Measurements from ENCODE around the gene ALPL.

ALPL gene

DNA sequence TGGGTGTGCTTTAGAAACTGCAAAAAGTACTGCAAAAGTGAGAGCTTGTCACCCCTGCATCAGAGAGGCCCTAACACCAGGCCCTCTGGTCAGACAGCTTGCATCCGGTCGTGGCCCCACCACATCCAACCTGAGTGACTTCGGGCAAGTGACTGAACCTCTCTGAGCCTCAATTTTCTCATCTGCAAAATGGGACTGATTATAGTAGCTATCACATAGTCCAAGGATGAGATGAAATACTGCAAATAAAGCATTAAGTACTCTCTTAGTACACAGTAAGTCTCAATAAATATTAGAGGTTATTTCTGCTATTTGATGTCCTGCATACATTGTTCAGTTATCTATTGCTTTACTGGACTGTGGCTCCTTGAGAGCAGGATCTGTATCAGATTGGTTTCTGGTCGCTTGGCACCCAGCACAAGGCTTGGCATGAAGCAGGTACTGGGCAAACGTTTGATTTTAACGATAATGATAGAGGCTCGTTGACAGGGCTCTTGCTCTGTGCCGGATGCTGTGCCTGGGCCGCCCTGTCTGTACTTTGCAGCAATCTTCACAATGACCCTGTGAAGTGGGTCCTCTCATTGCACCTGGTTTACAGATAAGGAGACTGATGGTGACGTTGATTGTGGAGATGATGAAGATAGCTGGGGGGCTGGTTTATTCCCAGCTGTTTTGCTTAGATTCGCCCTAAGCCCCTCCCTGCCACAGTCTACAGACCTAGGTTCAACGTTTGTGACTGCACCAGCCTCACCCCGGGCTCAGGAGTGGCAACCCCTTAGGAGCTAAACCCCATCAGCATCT lies 116.4 kb downstream of the ALPL start:
- Mint-ChIP-seq H3K36me3 (no peaks in the 10 kb centered on the region), H3K4me1 (no peaks in the 10 kb centered on the region), H3K27ac (no peak overlapping the region), H3K4me3 (no peak overlapping the region), H3K9me3 (no peaks in the 10 kb centered on the region), H3K27me3 (peaks cover 70% of the 10 kb centered on the region)
- ATAC-seq: no peak

DNA sequence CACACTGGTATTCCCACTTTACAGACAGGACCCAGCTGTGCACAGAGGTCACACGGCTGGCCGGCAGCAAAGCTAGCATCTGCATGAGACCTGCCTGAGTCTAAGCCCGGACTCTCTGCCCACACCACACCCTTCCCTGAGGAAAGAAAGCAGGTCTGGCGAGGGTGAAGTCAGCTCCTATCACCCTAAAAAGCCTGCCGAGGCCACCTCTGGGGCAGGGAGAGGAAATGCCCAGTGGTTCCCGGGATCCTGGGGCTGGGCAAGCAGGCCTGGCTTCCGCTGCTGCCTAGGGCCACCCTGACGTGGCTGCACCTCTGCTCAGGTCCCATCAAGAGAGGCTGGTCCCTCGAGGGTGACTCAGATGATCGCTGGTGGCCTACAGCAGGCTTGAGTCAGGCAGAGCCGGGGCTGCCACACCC lies 117.7 kb downstream of the ALPL start:
- Mint-ChIP-seq H3K4me1 (no peaks in the 10 kb centered on the region), H3K27ac (no peak overlapping the region), H3K9me3 (no peaks in the 10 kb centered on the region), H3K27me3 (peaks cover 71% of the 10 kb centered on the region), H3K36me3 (no peaks in the 10 kb centered on the region), H3K4me3 (no peak overlapping the region)
- no peak for ATAC-seq

Measured in stimulated activated memory B cell treated with anti-CD40 and anti-IgM and Interleukin-4, amounts not matched to agents 10 μg/mL and 1 μg/mL and 100 μg/mL, for 72 hours (primary cell).